Measurements from ENCODE around the gene OR2AG2.

- TF ChIP-seq CTCF (IDR thresholded peaks at IDR 0.05; ENCODE audit: low read depth, low read length) (no peak), EZH2phosphoT487 (IDR thresholded peaks at IDR 0.05; ENCODE audit: low read depth) (no peak)
These were observed 25.1 kb downstream of the OR2AG2 start for GRCh38 chr11:6746626-6747025.

Data from OCI-LY3 (cell line).